GM18498 (cell line): ENCODE data around the gene GPR119.
"Not testable (repeated sequence)": the region's sequence is repeated elsewhere in the genome, so short reads cannot be mapped to it uniquely, and the experiment has no call there.

ENCODE experiments used
- ATAC-seq: cut with Tn5 transposase; IDR thresholded peaks from one replicate; pipeline ENCODE4 v1.9.1; 2021; ENCODE audit warnings: mild to moderate bottlenecking, moderate library complexity; ENCODE audit not compliant: unreplicated experiment

GPR119 gene

GRCh38 chrX:130385520-130385919, at the start of gene GPR119:
Gene GPR119, minus strand, starts transcription at chrX:130385674. Its CDS starts 227 bp downstream, at chrX:130385447.
- ATAC-seq: no peak

DNA sequence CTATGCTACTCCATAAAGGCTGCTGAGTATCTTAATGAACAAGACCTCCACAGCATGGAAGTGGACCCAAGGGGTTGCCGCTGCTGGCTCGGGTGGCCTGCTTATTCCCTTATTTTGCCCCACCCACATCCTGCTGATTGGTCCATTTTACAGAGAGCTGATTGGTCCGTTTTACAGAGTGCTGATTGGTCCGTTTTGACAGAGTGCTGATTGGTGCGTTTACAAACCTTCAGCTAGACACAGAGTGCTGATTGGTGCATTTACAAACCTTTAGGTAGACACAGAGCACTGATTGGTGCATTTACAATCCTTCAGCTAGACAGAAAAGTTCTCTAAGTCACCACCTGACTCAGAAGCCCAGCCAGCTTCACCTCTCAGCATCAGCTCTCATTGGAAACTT, 43.8 kb upstream of the GPR119 start:
- not testable (repeated sequence) for ATAC-seq

GRCh38 chrX:130426531-130426930, 41.1 kb upstream of the GPR119 start:
- ATAC-seq: no peak

DNA sequence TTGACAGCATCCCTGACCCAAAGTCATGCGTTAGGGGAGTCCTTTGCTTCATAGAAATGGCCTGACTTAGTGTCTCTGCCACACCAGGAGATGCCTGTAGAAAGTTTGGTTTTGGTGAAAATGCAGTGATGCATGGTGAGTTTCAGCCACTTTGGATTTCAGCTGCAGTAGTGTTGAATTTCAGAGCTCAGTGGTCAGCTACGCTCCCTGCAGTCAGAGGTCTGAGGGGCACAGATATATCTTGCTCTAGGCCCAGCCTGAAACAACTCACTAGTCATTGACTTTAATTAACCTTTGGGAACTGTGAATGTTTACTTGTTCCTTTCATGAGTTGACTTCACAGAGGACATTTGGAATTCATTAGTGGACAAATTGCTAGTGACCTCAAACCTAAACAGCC, 33.8 kb upstream of the GPR119 start:
- ATAC-seq: no peak

DNA sequence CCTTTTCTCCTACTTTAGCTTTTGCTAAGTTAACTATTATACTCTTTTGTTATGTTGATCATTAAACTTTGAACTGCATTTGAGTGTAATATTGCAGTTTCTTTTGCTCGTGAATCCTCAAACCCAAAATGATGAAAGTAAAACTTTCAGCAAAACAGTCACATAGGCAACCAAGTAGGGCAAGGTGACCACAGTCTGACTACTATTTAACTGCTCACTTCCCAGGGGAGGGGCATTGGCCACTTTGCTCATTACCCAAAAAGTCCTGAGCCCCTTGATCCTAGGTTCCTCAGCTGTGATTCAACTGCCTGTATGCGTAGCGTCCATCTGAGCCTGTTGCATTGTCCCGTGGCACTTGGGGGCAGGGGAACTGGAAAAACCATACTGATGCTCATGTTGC, 33.3 kb upstream of the GPR119 start:
- peak; percentile 62 for ATAC-seq

DNA sequence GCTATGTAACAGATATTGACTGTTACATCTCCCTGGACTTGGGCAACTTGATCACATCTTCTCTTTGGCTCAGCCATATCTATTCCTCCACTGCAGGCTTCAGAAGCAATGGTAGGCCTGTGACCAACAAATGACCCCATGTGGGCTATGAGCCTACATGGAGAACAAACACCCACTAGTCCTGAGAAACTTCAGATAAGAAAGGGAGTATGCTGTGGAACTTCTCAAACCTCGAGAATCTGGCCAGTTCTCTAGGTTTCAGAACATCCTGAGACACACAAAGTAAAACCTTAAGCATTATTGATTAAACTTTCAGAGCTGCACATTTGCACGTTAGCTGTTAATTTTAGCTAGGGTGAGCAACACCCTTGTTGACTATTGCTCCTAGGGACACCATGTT, 32.6 kb upstream of the GPR119 start:
- no peak for ATAC-seq

GRCh38 chrX:130416785-130417184, 31.3 kb upstream of the GPR119 start:
- no peak for ATAC-seq

DNA sequence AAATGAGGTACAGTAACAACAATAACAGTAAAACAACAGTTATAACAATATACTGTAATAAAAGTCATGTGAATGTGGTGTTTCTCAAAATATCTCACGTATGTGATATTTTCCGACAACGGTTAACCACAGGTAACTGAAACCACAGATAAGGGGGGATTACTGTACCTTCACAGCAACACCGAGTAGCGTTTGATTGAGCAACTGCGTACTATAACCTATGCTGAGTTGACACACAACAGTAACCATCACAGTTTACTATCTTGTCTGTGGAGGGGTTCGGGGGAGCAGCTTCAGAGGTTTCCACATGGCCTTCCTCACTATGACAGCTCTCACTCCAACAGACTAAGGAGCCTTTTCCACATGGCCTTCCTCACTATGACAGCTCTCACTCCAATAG, 29.7 kb upstream of the GPR119 start:
- ATAC-seq: no peak

GRCh38 chrX:130414800-130415199, 29.3 kb upstream of the GPR119 start:
- ATAC-seq: no peak

- ATAC-seq: no peak
These were observed 27.9 kb upstream of the GPR119 start for GRCh38 chrX:130413415-130413814.

GRCh38 chrX:130402208-130402684, 16.8 kb upstream of the GPR119 start:
- no peak for ATAC-seq

DNA sequence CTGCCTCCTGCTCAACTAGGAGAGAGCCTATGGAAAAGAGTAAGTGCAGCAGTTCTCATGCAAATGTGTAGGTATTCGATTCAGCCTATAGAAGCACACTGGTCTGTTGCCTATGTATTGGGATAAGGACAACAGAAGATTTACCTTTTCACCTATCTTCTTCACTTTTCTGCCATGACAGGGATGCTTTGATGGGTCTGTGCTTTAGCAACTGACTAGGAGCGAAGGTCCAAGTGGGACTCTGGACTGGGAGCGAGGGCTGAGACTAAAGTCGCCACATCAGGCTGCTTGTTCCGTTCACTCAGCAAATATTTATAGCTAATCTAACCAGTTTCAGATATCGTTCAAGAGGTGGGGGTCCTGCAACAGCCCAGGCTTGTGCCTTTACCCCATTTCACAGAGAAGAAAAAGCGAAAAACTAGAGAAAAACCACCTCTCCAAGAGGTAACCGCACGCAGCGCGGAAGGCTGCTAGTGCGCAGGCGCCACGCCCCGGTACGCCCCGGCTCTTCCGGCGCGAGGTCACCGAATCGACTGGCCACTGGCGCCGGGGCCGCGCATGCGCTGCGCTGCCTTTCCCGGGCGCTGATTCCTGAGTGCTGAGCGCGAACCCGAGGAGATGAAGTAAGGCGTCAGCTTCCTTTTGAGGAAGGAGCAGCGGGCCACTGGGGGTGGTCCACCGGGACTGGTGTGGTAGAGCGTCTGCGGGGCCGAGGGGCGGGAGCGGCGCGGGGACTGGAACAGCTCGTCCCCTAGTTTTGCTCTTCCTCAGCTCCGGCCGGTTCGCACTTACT, 16.1 kb upstream of the GPR119 start, which contains the start of gene RBMX2:
Gene RBMX2, plus strand, starts transcription at position 573 of the 793 bp plus-strand sequence. Its CDS starts 46 bp downstream, at position 619.
- ATAC-seq: peak; percentile 97

GRCh38 chrX:130395341-130395740, 9.9 kb upstream of the GPR119 start:
- no peak for ATAC-seq

- ATAC-seq: no peak
These were observed 8.1 kb upstream of the GPR119 start for GRCh38 chrX:130393451-130394074.

DNA sequence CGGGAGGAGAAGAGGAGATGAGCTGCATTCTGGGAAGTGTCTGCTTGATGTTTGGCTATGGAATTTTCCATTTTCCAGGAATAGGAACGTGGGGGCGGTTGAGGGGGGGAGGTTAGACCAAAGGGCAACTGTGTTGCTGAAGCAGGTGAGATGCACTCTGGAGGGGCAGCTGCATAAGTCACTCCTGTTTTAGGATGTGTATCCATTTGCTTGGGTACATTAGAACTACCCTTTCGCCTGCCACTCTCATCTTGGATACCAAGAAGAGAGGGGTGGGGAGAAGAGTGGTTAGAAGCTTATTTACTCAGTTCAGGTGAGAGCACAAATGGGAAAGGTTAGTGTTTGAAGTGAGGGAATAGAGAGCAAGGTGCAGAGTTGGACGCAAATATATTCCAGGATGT, 934 bp upstream of the GPR119 start:
- ATAC-seq: no peak

DNA sequence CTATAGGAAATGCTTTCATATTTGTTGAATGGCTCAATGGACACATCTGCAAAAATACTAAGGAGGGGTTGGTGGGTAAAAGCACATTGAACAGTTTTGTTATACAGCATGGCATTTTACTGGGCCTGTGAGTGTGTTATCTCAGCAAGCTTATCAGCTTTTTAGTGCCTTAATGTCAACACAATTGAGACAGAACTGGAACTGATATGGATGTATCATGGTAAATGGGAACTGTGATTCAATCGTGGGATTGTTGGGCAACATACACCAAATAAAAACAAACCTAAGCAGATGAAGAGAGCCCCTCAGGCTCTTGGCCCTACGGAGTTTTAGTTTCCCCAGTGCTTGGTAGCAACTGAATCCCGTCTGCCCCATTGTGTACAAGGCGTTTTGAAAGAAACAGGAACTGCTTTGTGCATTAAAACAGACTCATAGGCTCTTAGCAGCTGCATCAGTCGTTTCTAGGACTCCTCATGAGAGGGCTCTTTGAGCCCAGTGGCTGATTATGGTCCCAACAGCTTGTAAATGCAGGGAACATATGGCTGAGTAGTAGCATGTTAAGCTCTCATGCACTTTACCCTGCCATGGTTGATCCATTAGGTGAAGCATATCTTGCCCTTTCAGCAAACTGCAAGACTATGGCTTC, 7.3 kb downstream of the GPR119 start:
- no peak for ATAC-seq

DNA sequence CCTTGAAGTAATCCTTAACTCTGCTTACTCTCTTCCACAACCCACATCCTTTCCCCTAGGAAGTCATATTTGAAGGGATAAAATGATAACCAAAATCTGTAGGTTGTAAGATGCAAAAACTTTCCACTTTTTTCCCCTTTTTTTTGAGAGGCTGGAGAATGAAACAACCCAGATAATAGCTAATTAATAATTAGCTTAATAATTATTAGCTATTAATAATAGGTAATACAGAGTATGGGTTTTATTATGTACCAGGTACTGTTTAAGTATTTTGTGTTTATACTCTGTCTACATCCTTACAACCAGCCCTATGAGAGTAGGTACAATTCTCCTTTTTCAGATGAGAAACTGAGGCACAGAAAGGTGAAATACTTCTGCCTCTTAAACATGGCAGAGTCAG, 9.4 kb downstream of the GPR119 start:
- ATAC-seq: no peak

DNA sequence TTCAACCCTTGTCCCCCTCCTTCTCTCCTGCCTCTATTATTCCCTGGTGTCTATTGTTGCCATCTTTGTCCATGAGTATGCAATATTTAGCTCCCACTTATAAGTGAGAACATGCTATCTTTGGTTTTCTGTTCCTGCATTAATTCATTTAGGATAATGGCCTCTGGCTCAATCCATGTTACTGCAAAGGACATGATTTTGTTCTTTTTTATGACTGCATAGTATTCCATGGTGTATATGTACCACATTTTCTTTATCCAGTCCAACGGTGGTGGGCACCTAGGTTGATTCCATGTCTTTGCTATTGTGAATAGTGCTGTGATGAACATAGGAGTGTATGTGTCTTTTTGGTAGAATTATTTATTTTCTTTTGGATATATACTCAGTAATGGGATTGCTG, 33.4 kb downstream of the GPR119 start:
- not testable (repeated sequence) for ATAC-seq

- ATAC-seq: no peak
These were observed 33.9 kb downstream of the GPR119 start for GRCh38 chrX:130351567-130351966.

GRCh38 chrX:130347321-130347720, 38.2 kb downstream of the GPR119 start:
- no peak for ATAC-seq

DNA sequence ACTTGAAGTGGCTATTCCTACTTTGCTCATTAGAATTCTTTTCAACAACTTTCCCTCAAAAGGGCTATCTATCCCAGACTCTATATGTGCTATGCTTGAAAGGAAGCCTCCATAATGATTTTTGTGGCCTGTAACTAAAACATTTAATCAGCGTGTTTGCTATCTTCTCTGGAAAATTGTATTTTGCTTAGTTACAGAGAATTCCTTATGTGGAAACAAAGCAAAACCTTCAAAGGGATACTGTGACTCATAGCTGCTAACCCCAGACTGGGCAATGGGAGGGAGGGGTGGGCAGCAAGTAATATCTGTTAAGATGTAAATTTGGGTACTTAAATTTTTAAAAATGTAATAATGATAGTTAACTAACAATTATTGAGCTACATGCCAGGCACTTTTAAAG, 42.1 kb downstream of the GPR119 start:
- ATAC-seq: no peak

- ATAC-seq: no peak
These were observed 45.2 kb downstream of the GPR119 start for GRCh38 chrX:130340271-130340670.
